ENCODE data around the gene APOL6. TPM values are rescaled to one million over a fixed set of nuclear protein-coding genes. Genes with fewer than 3 reads are reported as not detected.
A peak's percentile ranks its signal among the peaks of the same experiment; 100 is the strongest.

APOL6 gene
- total and polyA plus RNA-seq, 9 of the 15 experiments (the other 6 are each of a cell fraction or from before 2014, with no cell fraction given): 0.29 to 1.2 (median 0.70) TPM

GRCh38 chr22:35604621-35605368 lies 43.5 kb upstream of the APOL6 start (continued):
- TF ChIP-seq, protein P1, sequence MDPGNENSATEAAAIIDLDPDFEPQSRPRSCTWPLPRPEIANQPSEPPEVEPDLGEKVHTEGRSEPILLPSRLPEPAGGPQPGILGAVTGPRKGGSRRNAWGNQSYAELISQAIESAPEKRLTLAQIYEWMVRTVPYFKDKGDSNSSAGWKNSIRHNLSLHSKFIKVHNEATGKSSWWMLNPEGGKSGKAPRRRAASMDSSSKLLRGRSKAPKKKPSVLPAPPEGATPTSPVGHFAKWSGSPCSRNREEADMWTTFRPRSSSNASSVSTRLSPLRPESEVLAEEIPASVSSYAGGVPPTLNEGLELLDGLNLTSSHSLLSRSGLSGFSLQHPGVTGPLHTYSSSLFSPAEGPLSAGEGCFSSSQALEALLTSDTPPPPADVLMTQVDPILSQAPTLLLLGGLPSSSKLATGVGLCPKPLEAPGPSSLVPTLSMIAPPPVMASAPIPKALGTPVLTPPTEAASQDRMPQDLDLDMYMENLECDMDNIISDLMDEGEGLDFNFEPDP (CRISPR knock-in tag; IDR thresholded peaks at IDR 0.05): no peak
- TF ChIP-seq RCOR1 (IDR thresholded peaks at IDR 0.05; ENCODE audit: borderline replicate concordance in 1 of 2, low read depth in 2 of 2, low read length in 2 of 2) (peak in 1 of 2 experiments; percentile 52; a peak in 1 of 4 replicates), ZBTB49 (CRISPR knock-in tag; IDR thresholded peaks at IDR 0.05; ENCODE audit: borderline replicate concordance) (no peak), PKNOX1 (IDR thresholded peaks at IDR 0.05) (no peak), MYNN (IDR thresholded peaks at IDR 0.05) (no peak), MYNN (CRISPR knock-in tag; IDR thresholded peaks at IDR 0.05) (no peak), ZNF3 (CRISPR knock-in tag; IDR thresholded peaks at IDR 0.05) (no peak), ZFX (CRISPR knock-in tag; IDR thresholded peaks at IDR 0.05) (no peak), ZNF79 (CRISPR knock-in tag; IDR thresholded peaks at IDR 0.05; ENCODE audit: low read depth) (no peak), DMBX1 (CRISPR knock-in tag; IDR thresholded peaks at IDR 0.05; ENCODE audit: borderline replicate concordance) (no peak), ATF7 (IDR thresholded peaks at IDR 0.05) (peak; percentile 39; the same call in 1 of the 2 replicates), NBN (IDR thresholded peaks at IDR 0.05; ENCODE audit: low read depth) (no peak), SAFB2 (IDR thresholded peaks at IDR 0.05; ENCODE audit: borderline replicate concordance, low read depth, low read length, severe bottlenecking) (no peak), NFIC (IDR thresholded peaks at IDR 0.05) (peak; percentile 19; the same call in 1 of the 2 replicates), ZFP1 (CRISPR knock-in tag; IDR thresholded peaks at IDR 0.05) (no peak), MAFG (tag; conservative IDR thresholded peaks at IDR 0.05) (no peak)
- TF ChIP-seq, protein P2, sequence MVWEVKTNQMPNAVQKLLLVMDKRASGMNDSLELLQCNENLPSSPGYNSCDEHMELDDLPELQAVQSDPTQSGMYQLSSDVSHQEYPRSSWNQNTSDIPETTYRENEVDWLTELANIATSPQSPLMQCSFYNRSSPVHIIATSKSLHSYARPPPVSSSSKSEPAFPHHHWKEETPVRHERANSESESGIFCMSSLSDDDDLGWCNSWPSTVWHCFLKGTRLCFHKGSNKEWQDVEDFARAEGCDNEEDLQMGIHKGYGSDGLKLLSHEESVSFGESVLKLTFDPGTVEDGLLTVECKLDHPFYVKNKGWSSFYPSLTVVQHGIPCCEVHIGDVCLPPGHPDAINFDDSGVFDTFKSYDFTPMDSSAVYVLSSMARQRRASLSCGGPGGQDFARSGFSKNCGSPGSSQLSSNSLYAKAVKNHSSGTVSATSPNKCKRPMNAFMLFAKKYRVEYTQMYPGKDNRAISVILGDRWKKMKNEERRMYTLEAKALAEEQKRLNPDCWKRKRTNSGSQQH (CRISPR knock-in tag; IDR thresholded peaks at IDR 0.05): no peak
- TF ChIP-seq, protein P3, sequence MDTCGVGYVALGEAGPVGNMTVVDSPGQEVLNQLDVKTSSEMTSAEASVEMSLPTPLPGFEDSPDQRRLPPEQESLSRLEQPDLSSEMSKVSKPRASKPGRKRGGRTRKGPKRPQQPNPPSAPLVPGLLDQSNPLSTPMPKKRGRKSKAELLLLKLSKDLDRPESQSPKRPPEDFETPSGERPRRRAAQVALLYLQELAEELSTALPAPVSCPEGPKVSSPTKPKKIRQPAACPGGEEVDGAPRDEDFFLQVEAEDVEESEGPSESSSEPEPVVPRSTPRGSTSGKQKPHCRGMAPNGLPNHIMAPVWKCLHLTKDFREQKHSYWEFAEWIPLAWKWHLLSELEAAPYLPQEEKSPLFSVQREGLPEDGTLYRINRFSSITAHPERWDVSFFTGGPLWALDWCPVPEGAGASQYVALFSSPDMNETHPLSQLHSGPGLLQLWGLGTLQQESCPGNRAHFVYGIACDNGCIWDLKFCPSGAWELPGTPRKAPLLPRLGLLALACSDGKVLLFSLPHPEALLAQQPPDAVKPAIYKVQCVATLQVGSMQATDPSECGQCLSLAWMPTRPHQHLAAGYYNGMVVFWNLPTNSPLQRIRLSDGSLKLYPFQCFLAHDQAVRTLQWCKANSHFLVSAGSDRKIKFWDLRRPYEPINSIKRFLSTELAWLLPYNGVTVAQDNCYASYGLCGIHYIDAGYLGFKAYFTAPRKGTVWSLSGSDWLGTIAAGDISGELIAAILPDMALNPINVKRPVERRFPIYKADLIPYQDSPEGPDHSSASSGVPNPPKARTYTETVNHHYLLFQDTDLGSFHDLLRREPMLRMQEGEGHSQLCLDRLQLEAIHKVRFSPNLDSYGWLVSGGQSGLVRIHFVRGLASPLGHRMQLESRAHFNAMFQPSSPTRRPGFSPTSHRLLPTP (IDR thresholded peaks at IDR 0.05; ENCODE audit: borderline replicate concordance, extremely low read depth, insufficient read length): no peak
